ENCODE measurements around the gene NUP133.
"Not testable (repeated sequence)": the region's sequence is repeated elsewhere in the genome, so short reads cannot be mapped to it uniquely, and the experiment has no call there.

Gene NUP133

GRCh38 chr1:229448845-229449244 is 59.3 kb downstream of the NUP133 start:
- DNase-seq (ENCODE audit: low read depth) = no peak

- no peak for DNase-seq (ENCODE audit: low read depth)
These were observed 59.8 kb downstream of the NUP133 start for GRCh38 chr1:229448354-229448753.

GRCh38 chr1:229447809-229448252 is 60.3 kb downstream of the NUP133 start:
- DNase-seq (ENCODE audit: low read depth) = no peak

- no peak for DNase-seq (ENCODE audit: low read depth)
These were observed 62.3 kb downstream of the NUP133 start for GRCh38 chr1:229445828-229446227.

- peak; percentile 6 for DNase-seq (ENCODE audit: low read depth)
These were observed 67.1 kb downstream of the NUP133 start for GRCh38 chr1:229440851-229441537.

GRCh38 chr1:229438021-229438420 is 70.1 kb downstream of the NUP133 start:
- no peak for DNase-seq (ENCODE audit: low read depth)

- no peak for DNase-seq (ENCODE audit: low read depth)
These were observed 70.7 kb downstream of the NUP133 start for GRCh38 chr1:229437443-229437842.

GRCh38 chr1:229436201-229436600 is 71.9 kb downstream of the NUP133 start:
- no peak for DNase-seq (ENCODE audit: low read depth)

GRCh38 chr1:229434641-229435051 is 73.5 kb downstream of the NUP133 start:
- DNase-seq (ENCODE audit: low read depth) = no peak

GRCh38 chr1:229434005-229434640 is 74.0 kb downstream of the NUP133 start, which contains the start of gene ACTA1:
Gene ACTA1 (minus strand): TSS chr1:229434094. CDS start chr1:229433115, 979 bp downstream.
- DNase-seq (ENCODE audit: low read depth) = no peak

- no peak for DNase-seq (ENCODE audit: low read depth)
These were observed 74.7 kb downstream of the NUP133 start for GRCh38 chr1:229433364-229434004.

GRCh38 chr1:229432905-229433304 is 75.2 kb downstream of the NUP133 start:
- DNase-seq (ENCODE audit: low read depth) = no peak

GRCh38 chr1:229432116-229432461 is 76.1 kb downstream of the NUP133 start:
- DNase-seq (ENCODE audit: low read depth) = no peak

GRCh38 chr1:229431284-229432115 is 76.6 kb downstream of the NUP133 start:
- no peak for DNase-seq (ENCODE audit: low read depth)

- DNase-seq (ENCODE audit: low read depth) = peak; percentile 10
These were observed 77.3 kb downstream of the NUP133 start for GRCh38 chr1:229430761-229431283.

GRCh38 chr1:229428256-229428655 is 79.9 kb downstream of the NUP133 start:
- no peak for DNase-seq (ENCODE audit: low read depth)

- DNase-seq (ENCODE audit: low read depth) = no peak
These were observed 80.6 kb downstream of the NUP133 start for GRCh38 chr1:229427572-229427971.

GRCh38 chr1:229425564-229426159 is 82.5 kb downstream of the NUP133 start:
- DNase-seq (ENCODE audit: low read depth) = no peak

GRCh38 chr1:229420765-229421164 is 87.4 kb downstream of the NUP133 start:
- DNase-seq (ENCODE audit: low read depth) = no peak

- no peak for DNase-seq (ENCODE audit: low read depth)
These were observed 87.9 kb downstream of the NUP133 start for GRCh38 chr1:229420224-229420623.

- not testable (repeated sequence) for DNase-seq (ENCODE audit: low read depth)
These were observed 89.6 kb downstream of the NUP133 start for GRCh38 chr1:229418586-229418985.

GRCh38 chr1:229412810-229413209 is 95.3 kb downstream of the NUP133 start:
- DNase-seq (ENCODE audit: low read depth) = not testable (repeated sequence)

All from fibroblast of the conjunctiva (primary cell).